Fibroblast of skin of abdomen (primary cell): Measurements from ENCODE around the gene FAM50B.

Source experiments
- DNase-seq: peaks from one replicate; pipeline ENCODE4 v3.0.0-alpha.2; 2013

Gene FAM50B

DNA sequence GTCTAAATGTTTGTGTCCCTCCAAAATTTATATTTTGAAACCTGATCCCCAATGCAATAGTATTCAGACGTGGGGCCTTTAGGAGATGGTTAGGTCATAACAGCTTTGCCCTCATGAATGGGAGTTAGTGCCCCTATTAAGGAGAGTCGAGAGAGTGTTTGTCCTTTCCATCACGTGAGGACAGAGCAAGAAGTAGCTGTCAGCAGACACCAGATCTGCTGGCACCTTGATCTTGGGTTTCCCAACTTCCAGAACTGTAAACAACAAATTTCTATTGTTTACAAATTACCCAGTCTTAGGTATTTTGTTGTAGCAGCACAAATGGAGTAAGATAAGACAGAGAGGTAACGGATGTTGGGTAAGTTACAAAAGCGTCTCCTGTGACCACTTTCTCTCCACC, 46.6 kb downstream of the FAM50B start:
- DNase-seq, result no peak

- DNase-seq, result peak; percentile 76
Measured at GRCh38 chr6:3898265-3898994, 49.3 kb downstream of the FAM50B start.

- no peak for DNase-seq
Measured at GRCh38 chr6:3899061-3899460, 49.9 kb downstream of the FAM50B start.

DNA sequence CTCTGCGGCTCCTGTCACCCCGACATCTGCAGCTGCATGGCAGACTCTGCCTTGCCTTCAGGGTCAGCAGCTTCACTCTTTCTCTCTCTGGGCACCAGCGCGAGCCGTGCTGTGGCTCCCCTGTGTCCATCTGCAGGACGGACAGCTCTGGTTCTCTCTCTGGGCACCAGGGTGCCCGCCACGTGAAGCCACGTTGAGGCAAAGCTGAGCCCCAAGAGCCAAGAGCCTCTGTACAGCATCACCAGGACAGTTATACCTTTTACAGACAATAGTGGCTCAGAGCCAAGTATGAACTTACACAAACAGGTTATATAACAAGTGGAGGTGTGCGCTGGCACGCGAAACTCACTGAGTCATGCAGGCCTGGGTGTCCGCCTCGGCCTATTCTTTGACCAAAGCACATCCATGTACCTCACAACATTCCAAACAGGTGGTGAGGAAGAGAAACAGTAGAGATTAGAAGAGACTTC, 50.8 kb downstream of the FAM50B start:
- DNase-seq, result no peak
